H9 (cell line): ENCODE data around the gene PHAF1. TPM values are rescaled to one million over a fixed set of nuclear protein-coding genes. Genes with fewer than 3 reads are reported as not detected.

ENCODE experiments used
- DNase-seq: peaks from one replicate; pipeline ENCODE4 v3.0.0-alpha.2; 2017
- H2AFZ ChIP-seq: one replicate; pipeline ENCODE4 v1.6.1; 2013; ENCODE audit warnings: mild to moderate bottlenecking, low read length, control low read depth, moderate library complexity
- H2AK5ac ChIP-seq: 2 replicates; pipeline ENCODE4 v1.6.1; 2013; ENCODE audit warnings: low read length, control low read depth, mixed read lengths; ENCODE audit not compliant: insufficient read length
- H2BK120ac ChIP-seq: one replicate; pipeline ENCODE4 v1.6.1; 2013; ENCODE audit warnings: low read depth, mild to moderate bottlenecking, low read length, control low read depth, inconsistent platforms; ENCODE audit not compliant: poor library complexity, severe bottlenecking
- H2BK12ac ChIP-seq: 2 replicates; pipeline ENCODE4 v1.6.1; 2013; ENCODE audit warnings: low read length, control low read depth, mixed read lengths, low read depth; ENCODE audit not compliant: insufficient read length
- H2BK15ac ChIP-seq: 2 replicates; pipeline ENCODE4 v1.6.1; 2013; ENCODE audit warnings: low read depth, low read length, control low read depth
- H2BK20ac ChIP-seq: one replicate; pipeline ENCODE4 v1.6.1; 2013; ENCODE audit warnings: low read depth, mild to moderate bottlenecking, low read length, control low read depth, inconsistent platforms; ENCODE audit not compliant: poor library complexity, severe bottlenecking
- H2BK5ac ChIP-seq: 2 replicates; pipeline ENCODE4 v1.6.1; 2013; ENCODE audit warnings: low read length, control low read depth, mixed read lengths; ENCODE audit not compliant: insufficient read length
- H3K14ac ChIP-seq: 2 replicates; pipeline ENCODE4 v1.6.1; 2013; ENCODE audit warnings: low read length, control low read depth; ENCODE audit not compliant: insufficient read depth
- H3K18ac ChIP-seq: 2 replicates; pipeline ENCODE4 v1.6.1; 2013; ENCODE audit warnings: low read depth, mild to moderate bottlenecking, mixed read lengths, low read length, control low read depth; ENCODE audit not compliant: insufficient read length
- H3K23ac ChIP-seq: 2 replicates; pipeline ENCODE4 v1.6.1; 2013; ENCODE audit warnings: low read length, control low read depth, mixed read lengths, low read depth; ENCODE audit not compliant: insufficient read length
- H3K23me2 ChIP-seq: 2 replicates; pipeline ENCODE4 v1.6.1; 2013; ENCODE audit warnings: low read depth, mild to moderate bottlenecking, mixed read lengths, low read length, control low read depth; ENCODE audit not compliant: insufficient read length, poor library complexity, severe bottlenecking
- H3K27ac ChIP-seq: 2 replicates; pipeline ENCODE4 v1.5.1; 2013; ENCODE audit warnings: low read length, control low read depth, mixed read lengths, low read depth; ENCODE audit not compliant: insufficient read length
- H3K27me3 ChIP-seq: 2 replicates; pipeline ENCODE4 v1.6.1; 2013; ENCODE audit warnings: low read length, control low read depth, inconsistent platforms; ENCODE audit not compliant: insufficient read depth
- H3K4ac ChIP-seq: 2 replicates; pipeline ENCODE4 v1.6.1; 2013; ENCODE audit warnings: low read depth, mild to moderate bottlenecking, control low read depth, inconsistent platforms, low read length, moderate library complexity
- H3K4me1 ChIP-seq: 2 replicates; pipeline ENCODE4 v1.6.1; 2013; ENCODE audit warnings: low read length, control low read depth, inconsistent platforms; ENCODE audit not compliant: insufficient read depth
- H3K4me2 ChIP-seq: 2 replicates; pipeline ENCODE4 v1.6.1; 2013; ENCODE audit warnings: low read length, control low read depth, mixed read lengths; ENCODE audit not compliant: insufficient read length, insufficient read depth
- H3K56ac ChIP-seq: 2 replicates; pipeline ENCODE4 v1.6.1; 2013; ENCODE audit warnings: low read depth, mild to moderate bottlenecking, mixed read lengths, low read length, control low read depth; ENCODE audit not compliant: insufficient read length
- H3K79me1 ChIP-seq: 2 replicates; pipeline ENCODE4 v1.6.1; 2013; ENCODE audit warnings: low read depth, mild to moderate bottlenecking, moderate library complexity, low read length, control low read depth, inconsistent platforms; ENCODE audit not compliant: insufficient read depth, poor library complexity, severe bottlenecking
- H3K79me2 ChIP-seq: 2 replicates; pipeline ENCODE4 v1.6.1; 2013; ENCODE audit warnings: low read length, control low read depth, inconsistent platforms; ENCODE audit not compliant: insufficient read depth
- H3K9ac ChIP-seq: 2 replicates; pipeline ENCODE4 v1.6.1; 2013; ENCODE audit warnings: low read length, control low read depth, mixed read lengths; ENCODE audit not compliant: insufficient read length; ENCODE audit errors: extremely low read depth
- H3K9me3 ChIP-seq: one replicate; pipeline ENCODE4 v1.6.1; 2013; ENCODE audit warnings: low read depth, low read length, inconsistent platforms; ENCODE audit not compliant: control insufficient read depth
- H3T11ph ChIP-seq: one replicate; pipeline ENCODE4 v1.6.1; 2013; ENCODE audit warnings: mild to moderate bottlenecking, low read length, control low read depth, inconsistent platforms
- H4K20me1 ChIP-seq: one replicate; pipeline ENCODE4 v1.6.1; 2013; ENCODE audit not compliant: control insufficient read depth, insufficient read length, insufficient read depth
- H4K5ac ChIP-seq: 2 replicates; pipeline ENCODE4 v1.6.1; 2013; ENCODE audit warnings: low read depth, mild to moderate bottlenecking, mixed read lengths, low read length, control low read depth; ENCODE audit not compliant: insufficient read length
- H4K8ac ChIP-seq: replicated peaks from 2 replicates; pipeline ENCODE4 v1.6.1; 2013; ENCODE audit warnings: low read length, control low read depth, mixed read lengths, low read depth; ENCODE audit not compliant: insufficient read length
- H4K91ac ChIP-seq: 2 replicates; pipeline ENCODE4 v1.6.1; 2013; ENCODE audit warnings: low read depth, mild to moderate bottlenecking, moderate library complexity, mixed read lengths, low read length, control low read depth; ENCODE audit not compliant: insufficient read length
- H3K27ac Mint-ChIP-seq, 3 experiments: 2 replicates in 2 of 3; 3 replicates in 1 of 3; pipeline ENCODE4 v1.8.0; 2020 to 2021; ENCODE audit warnings: mixed read lengths in 3 of 3, mild to moderate bottlenecking in 1 of 3, moderate library complexity in 1 of 3
- H3K27me3 Mint-ChIP-seq: 2 replicates; pipeline ENCODE4 v1.8.0; 2021; ENCODE audit warnings: low read depth, mild to moderate bottlenecking, moderate library complexity, mixed read lengths
- H3K36me3 Mint-ChIP-seq, 3 experiments: 2 replicates in 2 of 3; 3 replicates in 1 of 3; pipeline ENCODE4 v1.8.0; 2020 to 2021; ENCODE audit warnings: low read depth in 3 of 3, mixed read lengths in 3 of 3; ENCODE audit not compliant: insufficient read depth in 1 of 3
- H3K4me1 Mint-ChIP-seq, 2 experiments: 2 replicates each; pipeline ENCODE4 v1.8.0; 2020; ENCODE audit warnings: mixed read lengths in 2 of 2
- H3K4me3 Mint-ChIP-seq, 2 experiments: 2 replicates in 1 of 2; 3 replicates in 1 of 2; pipeline ENCODE4 v1.8.0; 2020 to 2021; ENCODE audit warnings: mild to moderate bottlenecking in 2 of 2, mixed read lengths in 2 of 2, moderate library complexity in 1 of 2
- H3K9me3 Mint-ChIP-seq, 2 experiments: 2 replicates in 1 of 2; 3 replicates in 1 of 2; pipeline ENCODE4 v1.8.0; 2020; ENCODE audit warnings: mild to moderate bottlenecking in 2 of 2, mixed read lengths in 2 of 2, moderate library complexity in 1 of 2
- CTCF ChIP-seq: fragments of 200-600 bp; sonication (generic); conservative IDR thresholded peaks from 3 replicates; pipeline ENCODE4 v1.8.0; 2021; ENCODE audit warnings: antibody characterized with exemption, mild to moderate bottlenecking
- WGBS: extraction: QIAGEN DNeasy Blood & Tissue Kit; methylation state at CpG from one replicate; pipeline ENCODE4 v1.1.7; 2013; ENCODE audit warnings: missing lambda C conversion rate, low lambda C conversion rate, mixed read lengths; ENCODE audit not compliant: insufficient read length; ENCODE audit errors: extremely low coverage; 5-methylcytosine and 5-hydroxymethylcytosine counted together
- total RNA-seq: library from RNA; stranded (reverse); gene quantifications from 2 replicates; pipeline ENCODE4 v1.2.1, GENCODE V29; 2021

The PHAF1 gene
- total RNA-seq, 1 experiment from 2014 or later = 18.8 TPM

DNA sequence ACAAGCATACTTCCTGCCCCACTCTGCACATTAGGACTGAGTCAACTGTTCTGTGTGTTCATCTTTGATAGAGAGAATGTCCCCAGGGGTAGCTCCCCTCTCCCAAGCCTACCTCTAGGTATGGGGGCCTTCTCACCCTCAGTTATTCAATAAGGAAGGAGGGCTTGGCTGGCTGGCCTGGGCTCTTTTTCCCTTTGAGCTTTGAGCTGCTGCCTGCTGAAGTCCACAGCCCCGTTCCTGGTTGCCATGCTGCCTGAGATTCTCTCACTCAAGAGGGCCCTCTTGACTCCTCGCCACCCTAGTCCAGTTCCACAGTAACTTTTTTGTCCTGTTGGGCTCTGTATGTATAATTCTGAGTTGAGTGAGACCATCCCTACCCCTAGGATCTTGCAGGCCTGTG, 36.0 kb downstream of the PHAF1 start:
- Histone ChIP-seq H2BK12ac (no peak overlapping the region), H2BK20ac (no peak overlapping the region), H3K27ac (no peak overlapping the region), H3T11ph (no peak overlapping the region), H4K91ac (no peak overlapping the region), H4K20me1 (no peaks in the 10 kb centered on the region), H3K27me3 (no peaks in the 10 kb centered on the region), H3K9ac (no peak overlapping the region), H2BK120ac (no peak overlapping the region), H3K23ac (no peak overlapping the region), H3K4me1 (no peaks in the 10 kb centered on the region), H3K4me2 (no peak overlapping the region), H2BK5ac (no peak overlapping the region), H3K18ac (no peak overlapping the region), H4K5ac (no peak overlapping the region), H3K9me3 (no peaks in the 10 kb centered on the region), H2AFZ (no peak overlapping the region), H3K4ac (no peak overlapping the region), H3K56ac (no peak overlapping the region), H3K79me2 (no peaks in the 10 kb centered on the region), H3K23me2 (no peaks in the 10 kb centered on the region), H4K8ac (no peak overlapping the region), H3K14ac (no peak overlapping the region), H3K79me1 (no peaks in the 10 kb centered on the region), H2AK5ac (no peak overlapping the region), H2BK15ac (no peak overlapping the region)
- Mint-ChIP-seq H3K4me3 (no peak overlapping the region), H3K36me3 (peaks cover 21 to 75% (median 75%) of the 10 kb centered on the region in 3 experiments), H3K9me3 (peaks cover 0 to 3% of the 10 kb centered on the region in 2 experiments; a peak in 1 of 5 replicates), H3K27ac (peak overlapping the region in 1 of 3 experiments; percentile 39; a peak in 1 of 7 replicates), H3K27me3 (no peaks in the 10 kb centered on the region; the same call in 1 of the 2 replicates), H3K4me1 (peaks cover 3% of the 10 kb centered on the region in 2 experiments; a peak in 2 of 4 replicates)
- no CpG with 5 or more reads among the region's 2 CpGs for WGBS
- no peak for TF ChIP-seq CTCF
- DNase-seq = no peak
